Left ventricle myocardium inferior (tissue), 1 donor: ENCODE data around the gene LINC01488. TPM values are rescaled to one million over a fixed set of nuclear protein-coding genes. Genes with fewer than 3 reads are reported as not detected.

Experiments
- DNase-seq: peaks from one replicate; pipeline ENCODE4 v3.0.0-alpha.2; 2020
- H3K27ac ChIP-seq: fragments of 200-600 bp; replicated peaks from 2 replicates; pipeline ENCODE4 v1.8.0; 2021
- H3K27me3 ChIP-seq: fragments of 200-600 bp; 2 replicates; pipeline ENCODE4 v1.8.0; 2021; ENCODE audit warnings: low read depth
- H3K36me3 ChIP-seq: fragments of 200-600 bp; 2 replicates; pipeline ENCODE4 v1.8.0; 2021
- H3K4me1 ChIP-seq: fragments of 200-600 bp; 2 replicates; pipeline ENCODE4 v1.8.0; 2021
- H3K4me3 ChIP-seq: fragments of 200-600 bp; 2 replicates; pipeline ENCODE4 v1.8.0; 2021; ENCODE audit warnings: mild to moderate bottlenecking, moderate library complexity
- H3K9me3 ChIP-seq: fragments of 200-600 bp; replicated peaks from 2 replicates; pipeline ENCODE4 v1.8.0; 2021
- intact Hi-C: fragments of 100-400 bp; cut with micrococcal nuclease; formaldehyde crosslinking; loops from one replicate; pipeline ENCODE4 v1.11.0; 2022
- total RNA-seq: library from RNA; stranded (reverse); fragmentation: NEBNext Ultra II Directional; extraction: Animal tissue kit (Norgen Biotek cat#: 25700); gene quantifications from one replicate; pipeline ENCODE4 v1.2.1, GENCODE V29; 2021
- TF ChIP-seq, protein P1 (sequence below): fragments of 200-600 bp; IDR thresholded peaks from 2 replicates; pipeline ENCODE4 v1.8.0; 2021; ENCODE audit warnings: antibody characterized with exemption, mild to moderate bottlenecking, borderline replicate concordance
- donor health status: DM: no; HTN: yes; CAD: no; lungs with severe emphysema.

Gene LINC01488
- total RNA-seq, 1 donor from 2014 or later: 0.38 TPM

- TF ChIP-seq, protein P1, sequence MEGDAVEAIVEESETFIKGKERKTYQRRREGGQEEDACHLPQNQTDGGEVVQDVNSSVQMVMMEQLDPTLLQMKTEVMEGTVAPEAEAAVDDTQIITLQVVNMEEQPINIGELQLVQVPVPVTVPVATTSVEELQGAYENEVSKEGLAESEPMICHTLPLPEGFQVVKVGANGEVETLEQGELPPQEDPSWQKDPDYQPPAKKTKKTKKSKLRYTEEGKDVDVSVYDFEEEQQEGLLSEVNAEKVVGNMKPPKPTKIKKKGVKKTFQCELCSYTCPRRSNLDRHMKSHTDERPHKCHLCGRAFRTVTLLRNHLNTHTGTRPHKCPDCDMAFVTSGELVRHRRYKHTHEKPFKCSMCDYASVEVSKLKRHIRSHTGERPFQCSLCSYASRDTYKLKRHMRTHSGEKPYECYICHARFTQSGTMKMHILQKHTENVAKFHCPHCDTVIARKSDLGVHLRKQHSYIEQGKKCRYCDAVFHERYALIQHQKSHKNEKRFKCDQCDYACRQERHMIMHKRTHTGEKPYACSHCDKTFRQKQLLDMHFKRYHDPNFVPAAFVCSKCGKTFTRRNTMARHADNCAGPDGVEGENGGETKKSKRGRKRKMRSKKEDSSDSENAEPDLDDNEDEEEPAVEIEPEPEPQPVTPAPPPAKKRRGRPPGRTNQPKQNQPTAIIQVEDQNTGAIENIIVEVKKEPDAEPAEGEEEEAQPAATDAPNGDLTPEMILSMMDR: no peak
- Histone ChIP-seq H3K36me3 (no peaks in the 10 kb centered on the region), H3K4me3 (no peak overlapping the region), H3K27ac (no peak overlapping the region), H3K27me3 (no peaks in the 10 kb centered on the region), H3K4me1 (peaks cover 66% of the 10 kb centered on the region), H3K9me3 (no peaks in the 10 kb centered on the region)
- peak; percentile 9 for DNase-seq
- intact Hi-C loops: no loop called here
Measured at GRCh38 chr11:69492201-69492991, 10.9 kb downstream of the LINC01488 start.

- no peak overlapping the region for H3K27ac ChIP-seq
- TF ChIP-seq, protein P1: no peak
- peak; percentile 12 for DNase-seq
- H3K9me3 ChIP-seq: no peaks in the 10 kb centered on the region
- H3K4me3 ChIP-seq: no peak overlapping the region
- no peaks in the 10 kb centered on the region for H3K36me3 ChIP-seq
- intact Hi-C loops: no loop called here
- H3K4me1 ChIP-seq: peaks cover 62% of the 10 kb centered on the region
- no peaks in the 10 kb centered on the region for H3K27me3 ChIP-seq
Measured at GRCh38 chr11:69493931-69494821, 12.7 kb downstream of the LINC01488 start.

GRCh38 chr11:69494851-69495250 lies 13.4 kb downstream of the LINC01488 start:
- Histone ChIP-seq H3K4me3 (no peak overlapping the region), H3K27ac (no peak overlapping the region), H3K36me3 (no peaks in the 10 kb centered on the region), H3K4me1 (peaks cover 61% of the 10 kb centered on the region), H3K9me3 (no peaks in the 10 kb centered on the region), H3K27me3 (no peaks in the 10 kb centered on the region)
- intact Hi-C loops: no loop called here
- peak; percentile 11 for DNase-seq
- TF ChIP-seq, protein P1: no peak

GRCh38 chr11:69495441-69496201 lies 14.2 kb downstream of the LINC01488 start:
- TF ChIP-seq, protein P1: no peak
- intact Hi-C loops: no loop called here
- Histone ChIP-seq H3K9me3 (no peaks in the 10 kb centered on the region), H3K27ac (peak overlapping the region; percentile 94), H3K4me3 (no peak overlapping the region), H3K36me3 (no peaks in the 10 kb centered on the region), H3K4me1 (peaks cover 53% of the 10 kb centered on the region), H3K27me3 (no peaks in the 10 kb centered on the region)
- peak; percentile 6 for DNase-seq

GRCh38 chr11:69496202-69496557 lies 14.7 kb downstream of the LINC01488 start:
- peaks cover 53% of the 10 kb centered on the region for H3K4me1 ChIP-seq
- no peaks in the 10 kb centered on the region for H3K27me3 ChIP-seq
- H3K9me3 ChIP-seq: no peaks in the 10 kb centered on the region
- H3K4me3 ChIP-seq: no peak overlapping the region
- intact Hi-C loops: no loop called here
- H3K36me3 ChIP-seq: no peaks in the 10 kb centered on the region
- peak overlapping the region; percentile 94 for H3K27ac ChIP-seq
- DNase-seq: peak; percentile 14
- TF ChIP-seq, protein P1: no peak
